GM06990 (cell line): ENCODE measurements around the gene FAT4.

ENCODE experiments used
- DNase-seq: peaks from one replicate; pipeline ENCODE4 v3.0.0-alpha.2; 2011; ENCODE audit not compliant: insufficient read length; ENCODE audit errors: extremely low read depth
- H3K27me3 ChIP-seq: replicated peaks from 2 replicates; pipeline ENCODE4 v1.6.0; 2011; ENCODE audit warnings: low read length; ENCODE audit not compliant: control insufficient read depth, insufficient read depth
- H3K36me3 ChIP-seq: 2 replicates; pipeline ENCODE4 v1.5.1; 2011; ENCODE audit warnings: low read length; ENCODE audit not compliant: control insufficient read depth, insufficient read depth
- H3K4me3 ChIP-seq: replicated peaks from 2 replicates; pipeline ENCODE4 v1.5.1; 2011; ENCODE audit warnings: low read depth, mild to moderate bottlenecking, control low read depth, low read length
- TF ChIP-seq, protein P1 (sequence below): IDR thresholded peaks from 2 replicates; pipeline ENCODE4 v1.5.1; 2011; ENCODE audit warnings: low read length, control low read depth, mild to moderate bottlenecking, inconsistent platforms; ENCODE audit not compliant: insufficient read depth, poor library complexity, severe bottlenecking

The FAT4 gene

DNA sequence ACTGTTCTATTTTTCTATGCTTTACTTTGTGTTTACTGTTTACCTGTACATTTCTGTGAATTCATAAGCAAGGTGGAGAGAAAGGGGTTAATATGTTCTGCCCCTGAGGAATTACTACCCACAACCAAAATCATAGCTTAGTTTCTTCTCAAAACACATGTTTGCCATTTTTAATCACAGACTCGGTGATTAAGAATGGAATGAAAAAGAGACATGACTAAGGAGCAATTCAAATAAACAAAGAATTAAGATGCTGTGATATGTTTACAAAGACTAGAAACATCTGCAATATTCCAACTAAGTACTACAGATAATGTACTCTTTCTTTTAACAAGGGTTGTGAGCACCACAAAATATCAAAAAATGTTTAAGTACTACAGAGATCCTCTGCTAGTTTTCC, 11.7 kb upstream of the FAT4 start:
- no peak for DNase-seq
- H3K27me3 ChIP-seq = no peaks in the 10 kb centered on the region
- no peaks in the 10 kb centered on the region for H3K36me3 ChIP-seq
- TF ChIP-seq, protein P1, sequence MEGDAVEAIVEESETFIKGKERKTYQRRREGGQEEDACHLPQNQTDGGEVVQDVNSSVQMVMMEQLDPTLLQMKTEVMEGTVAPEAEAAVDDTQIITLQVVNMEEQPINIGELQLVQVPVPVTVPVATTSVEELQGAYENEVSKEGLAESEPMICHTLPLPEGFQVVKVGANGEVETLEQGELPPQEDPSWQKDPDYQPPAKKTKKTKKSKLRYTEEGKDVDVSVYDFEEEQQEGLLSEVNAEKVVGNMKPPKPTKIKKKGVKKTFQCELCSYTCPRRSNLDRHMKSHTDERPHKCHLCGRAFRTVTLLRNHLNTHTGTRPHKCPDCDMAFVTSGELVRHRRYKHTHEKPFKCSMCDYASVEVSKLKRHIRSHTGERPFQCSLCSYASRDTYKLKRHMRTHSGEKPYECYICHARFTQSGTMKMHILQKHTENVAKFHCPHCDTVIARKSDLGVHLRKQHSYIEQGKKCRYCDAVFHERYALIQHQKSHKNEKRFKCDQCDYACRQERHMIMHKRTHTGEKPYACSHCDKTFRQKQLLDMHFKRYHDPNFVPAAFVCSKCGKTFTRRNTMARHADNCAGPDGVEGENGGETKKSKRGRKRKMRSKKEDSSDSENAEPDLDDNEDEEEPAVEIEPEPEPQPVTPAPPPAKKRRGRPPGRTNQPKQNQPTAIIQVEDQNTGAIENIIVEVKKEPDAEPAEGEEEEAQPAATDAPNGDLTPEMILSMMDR = no peak
- H3K4me3 ChIP-seq = no peak overlapping the region

DNA sequence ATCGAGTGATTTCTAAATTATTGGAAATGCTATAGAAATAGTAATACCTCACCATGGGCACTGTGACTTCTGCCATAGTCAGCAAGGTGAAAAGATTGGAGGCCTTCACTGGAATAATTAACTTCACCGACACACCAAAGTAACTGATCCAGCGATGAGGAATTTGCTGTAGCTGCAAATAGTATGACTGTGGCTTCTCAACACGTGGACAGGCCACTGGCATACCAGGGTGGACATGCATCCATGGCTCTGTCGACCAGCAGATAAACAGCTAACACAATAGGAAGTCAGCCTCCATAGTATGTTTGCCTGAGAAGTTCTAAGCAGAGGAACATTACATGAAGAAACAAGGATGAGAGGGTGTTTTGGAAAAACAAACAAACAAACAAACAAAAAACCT, 10.9 kb upstream of the FAT4 start:
- no peaks in the 10 kb centered on the region for H3K27me3 ChIP-seq
- H3K4me3 ChIP-seq = no peak overlapping the region
- H3K36me3 ChIP-seq = no peaks in the 10 kb centered on the region
- TF ChIP-seq, protein P1 = no peak
- DNase-seq = no peak

DNA sequence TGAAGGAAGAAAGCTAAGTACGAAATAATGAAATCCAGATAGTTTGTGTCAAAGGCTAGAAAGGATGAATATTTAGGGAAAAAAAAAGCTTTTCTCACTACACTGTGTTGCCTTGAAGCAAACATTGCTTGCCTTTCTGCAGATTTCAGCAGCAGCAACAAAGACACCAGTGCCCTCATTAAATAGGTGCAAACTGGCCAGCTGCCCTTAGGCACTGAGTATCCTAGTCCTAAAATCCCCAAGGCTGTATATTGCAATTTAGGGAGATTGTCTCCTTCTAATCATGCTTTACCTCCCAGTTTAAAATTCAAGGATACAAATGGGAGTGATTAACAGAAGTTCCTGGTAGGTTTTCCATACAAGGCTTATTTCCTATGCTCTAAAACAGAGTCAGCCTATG, 8.6 kb upstream of the FAT4 start:
- TF ChIP-seq, protein P1 = no peak
- Histone ChIP-seq H3K4me3 (no peak overlapping the region), H3K27me3 (no peaks in the 10 kb centered on the region), H3K36me3 (no peaks in the 10 kb centered on the region)
- no peak for DNase-seq

DNA sequence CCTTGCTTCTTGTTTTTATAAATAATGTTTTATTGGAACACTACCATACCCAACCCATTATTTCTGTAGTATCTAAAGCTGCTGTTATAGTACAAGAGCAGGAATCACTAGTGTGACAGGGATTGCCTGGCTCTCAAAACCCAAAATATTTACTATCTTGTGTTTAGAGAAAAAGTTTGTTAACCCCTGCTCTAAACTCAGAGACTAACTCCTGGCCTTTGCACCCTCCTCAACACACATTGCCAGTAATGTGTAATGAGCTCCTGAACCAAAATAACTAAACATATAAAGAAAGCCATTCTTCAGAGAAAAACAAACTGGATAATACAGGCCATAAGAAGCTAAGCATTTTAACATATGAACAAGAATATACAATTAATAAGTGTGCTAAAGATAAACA, 8.2 kb upstream of the FAT4 start:
- TF ChIP-seq, protein P1 = no peak

DNA sequence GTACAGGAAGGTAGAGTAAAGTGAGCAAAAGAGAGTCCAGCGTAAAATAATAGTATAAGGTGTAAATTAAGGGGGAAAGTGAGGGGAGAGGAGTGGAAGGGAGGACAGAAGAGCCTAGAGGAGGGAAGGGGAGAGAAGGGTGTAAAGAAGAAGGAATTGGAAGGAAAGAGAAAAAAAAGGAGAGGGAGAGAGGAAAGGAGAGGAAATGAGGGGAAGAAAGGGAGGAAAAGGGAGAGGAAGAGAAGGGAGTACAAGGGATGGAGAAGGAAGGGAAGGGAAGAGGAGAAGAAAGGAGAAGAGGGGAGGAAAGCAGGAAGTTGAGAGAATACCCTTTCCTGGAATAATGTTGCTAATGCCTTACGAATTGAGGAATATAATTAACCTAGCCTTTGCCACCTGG, 3.3 kb upstream of the FAT4 start:
- no peaks in the 10 kb centered on the region for H3K36me3 ChIP-seq
- H3K27me3 ChIP-seq = peaks cover 3% of the 10 kb centered on the region
- DNase-seq = no peak
- TF ChIP-seq, protein P1 = no peak
- no peak overlapping the region for H3K4me3 ChIP-seq

More for the DNA sequence above, 8.2 kb upstream of the FAT4 start:
- DNase-seq = no peak
- Histone ChIP-seq H3K27me3 (no peaks in the 10 kb centered on the region), H3K4me3 (no peak overlapping the region), H3K36me3 (no peaks in the 10 kb centered on the region)

DNA sequence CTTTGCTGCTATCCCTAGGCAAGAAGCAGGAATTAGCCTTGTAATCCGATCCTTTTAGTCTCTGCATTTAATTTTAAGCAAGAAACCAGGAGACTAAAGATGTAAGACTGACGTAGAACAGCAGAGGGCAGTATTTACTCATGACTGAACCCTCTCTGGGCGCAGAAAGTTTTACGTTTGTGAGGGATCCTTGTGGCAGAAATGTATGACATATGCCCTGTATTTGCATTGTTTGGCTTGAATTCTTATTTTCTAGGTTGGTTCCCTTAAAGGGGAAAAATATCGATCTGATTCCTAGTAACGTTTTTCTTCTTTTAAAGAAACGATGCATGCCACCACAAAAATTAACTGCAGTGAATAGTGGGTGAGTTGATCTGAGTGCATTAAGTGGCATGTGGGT, 1.3 kb upstream of the FAT4 start:
- TF ChIP-seq, protein P1 = peak; percentile 67
- H3K27me3 ChIP-seq = peaks cover 3% of the 10 kb centered on the region
- H3K36me3 ChIP-seq = no peaks in the 10 kb centered on the region
- no peak overlapping the region for H3K4me3 ChIP-seq
- DNase-seq = peak; percentile 25
